ENCODE results near the gene SEMA3D. TPM values are rescaled to one million over a fixed set of nuclear protein-coding genes. Genes with fewer than 3 reads are reported as not detected.

The SEMA3D gene
- polyA plus RNA-seq, 1 experiment: 7.4 TPM

DNA sequence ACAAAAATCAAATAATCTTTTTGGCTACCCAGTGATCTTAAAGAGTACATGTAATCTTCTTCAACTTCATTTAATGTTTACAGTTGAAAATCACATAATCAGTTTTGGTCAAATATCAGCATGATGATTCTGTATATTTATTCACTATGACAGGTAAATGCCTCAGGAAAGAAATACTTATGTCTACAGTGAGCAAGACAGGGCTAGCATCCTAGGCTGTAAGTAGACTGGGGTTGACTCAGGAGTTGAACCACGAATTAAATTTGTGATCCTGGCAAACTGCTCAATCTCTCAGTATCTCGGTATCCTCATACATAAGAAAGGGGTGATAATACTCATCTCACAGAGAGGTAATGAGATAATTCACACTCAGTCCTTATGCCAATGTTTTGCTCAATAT lies 71.8 kb downstream of the SEMA3D start:
- CTCF ChIA-PET: no interaction called here
- POLR2A ChIA-PET: no interaction called here
- DNase-seq (ENCODE audit: low read depth, low spot score): no peak
- TF ChIP-seq, protein P1, sequence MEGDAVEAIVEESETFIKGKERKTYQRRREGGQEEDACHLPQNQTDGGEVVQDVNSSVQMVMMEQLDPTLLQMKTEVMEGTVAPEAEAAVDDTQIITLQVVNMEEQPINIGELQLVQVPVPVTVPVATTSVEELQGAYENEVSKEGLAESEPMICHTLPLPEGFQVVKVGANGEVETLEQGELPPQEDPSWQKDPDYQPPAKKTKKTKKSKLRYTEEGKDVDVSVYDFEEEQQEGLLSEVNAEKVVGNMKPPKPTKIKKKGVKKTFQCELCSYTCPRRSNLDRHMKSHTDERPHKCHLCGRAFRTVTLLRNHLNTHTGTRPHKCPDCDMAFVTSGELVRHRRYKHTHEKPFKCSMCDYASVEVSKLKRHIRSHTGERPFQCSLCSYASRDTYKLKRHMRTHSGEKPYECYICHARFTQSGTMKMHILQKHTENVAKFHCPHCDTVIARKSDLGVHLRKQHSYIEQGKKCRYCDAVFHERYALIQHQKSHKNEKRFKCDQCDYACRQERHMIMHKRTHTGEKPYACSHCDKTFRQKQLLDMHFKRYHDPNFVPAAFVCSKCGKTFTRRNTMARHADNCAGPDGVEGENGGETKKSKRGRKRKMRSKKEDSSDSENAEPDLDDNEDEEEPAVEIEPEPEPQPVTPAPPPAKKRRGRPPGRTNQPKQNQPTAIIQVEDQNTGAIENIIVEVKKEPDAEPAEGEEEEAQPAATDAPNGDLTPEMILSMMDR (IDR thresholded peaks at IDR 0.05; ENCODE audit: low read depth, low read length): no peak
- Histone ChIP-seq H3K27me3 (ENCODE audit: control insufficient read depth, insufficient read depth, low read length) (no peaks in the 10 kb centered on the region), H3K27ac (ENCODE audit: low read depth, low read length) (no peak overlapping the region), H3K4me3 (ENCODE audit: low read depth, low read length) (no peak overlapping the region), H3K9me3 (ENCODE audit: control insufficient read depth, insufficient read depth, low read length) (no peaks in the 10 kb centered on the region)

DNA sequence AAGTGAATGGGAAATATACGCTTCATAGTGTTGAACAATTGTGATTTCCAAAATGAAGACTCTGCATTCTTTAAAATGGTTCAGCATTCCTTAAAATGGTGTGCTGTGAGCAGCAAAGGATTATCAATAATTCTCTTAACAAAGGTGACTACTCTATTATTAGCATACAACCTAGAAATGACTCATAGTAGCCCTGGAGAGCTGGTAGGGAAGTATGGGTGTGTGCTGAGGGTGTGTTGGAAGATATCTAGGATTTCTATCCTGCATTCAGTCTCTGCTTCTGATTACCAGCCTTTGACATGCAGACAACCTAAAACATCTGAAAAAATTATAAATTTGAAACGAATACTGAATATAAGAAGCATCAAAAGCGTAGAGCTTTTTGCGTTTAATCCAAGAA lies 72.5 kb downstream of the SEMA3D start:
- ChIA-PET CTCF (interaction anchor here (0.7 kb wide), 1 partner anchor 14 kb away, joined by 3 read pairs; no protein-coding TSS in a partner anchor), POLR2A (no interaction called here)
- Histone ChIP-seq H3K4me3 (ENCODE audit: low read depth, low read length) (no peak overlapping the region), H3K27ac (ENCODE audit: low read depth, low read length) (no peak overlapping the region), H3K9me3 (ENCODE audit: control insufficient read depth, insufficient read depth, low read length) (no peaks in the 10 kb centered on the region), H3K27me3 (ENCODE audit: control insufficient read depth, insufficient read depth, low read length) (no peaks in the 10 kb centered on the region)
- no peak for DNase-seq (ENCODE audit: low read depth, low spot score)
- TF ChIP-seq, protein P1 (IDR thresholded peaks at IDR 0.05; ENCODE audit: low read depth, low read length): no peak

DNA sequence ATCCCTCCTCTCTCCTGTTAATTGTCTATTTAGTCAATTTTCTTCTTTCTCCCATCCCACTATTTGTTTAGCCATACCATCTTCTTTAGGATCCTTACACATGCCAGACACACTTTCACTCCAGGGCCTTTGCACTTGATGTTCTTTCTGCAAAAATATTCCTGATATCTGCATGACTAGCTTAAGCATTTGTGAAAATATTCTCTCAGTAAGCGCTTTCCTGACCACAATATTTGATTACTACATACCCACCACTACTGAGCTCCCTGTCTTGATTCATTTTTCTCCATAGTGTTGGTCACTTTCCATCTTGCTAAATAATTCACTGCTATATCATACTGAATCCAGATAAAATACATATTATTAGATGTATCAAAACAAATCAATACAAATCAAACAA lies 75.1 kb downstream of the SEMA3D start:
- ChIA-PET POLR2A (no interaction called here), CTCF (interaction anchor here (1.2 kb wide), 1 partner anchor 71 kb away, joined by 3 read pairs; no protein-coding TSS in a partner anchor)
- TF ChIP-seq, protein P1 (IDR thresholded peaks at IDR 0.05; ENCODE audit: low read depth, low read length): no peak
- Histone ChIP-seq H3K27ac (ENCODE audit: low read depth, low read length) (no peak overlapping the region), H3K9me3 (ENCODE audit: control insufficient read depth, insufficient read depth, low read length) (no peaks in the 10 kb centered on the region), H3K27me3 (ENCODE audit: control insufficient read depth, insufficient read depth, low read length) (no peaks in the 10 kb centered on the region), H3K4me3 (ENCODE audit: low read depth, low read length) (no peak overlapping the region)
- no peak for DNase-seq (ENCODE audit: low read depth, low spot score)

DNA sequence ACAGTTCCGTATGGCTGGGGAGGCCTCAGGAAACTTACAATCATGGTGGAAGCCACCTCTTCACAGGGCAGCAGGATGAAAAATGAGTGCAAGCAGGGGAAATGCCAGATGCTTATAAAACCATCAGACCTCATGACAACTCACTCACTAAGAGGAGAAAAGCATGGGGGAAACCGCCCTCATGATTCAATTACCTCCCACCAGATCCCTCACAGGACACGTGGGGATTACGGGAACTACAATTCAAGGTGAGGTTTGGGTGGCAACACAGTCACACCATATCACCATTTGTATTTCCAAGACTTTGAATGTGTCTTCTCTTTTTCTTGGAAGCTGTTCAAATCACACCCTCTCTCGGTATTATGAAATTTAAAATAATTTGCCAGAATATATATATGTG lies 80.1 kb downstream of the SEMA3D start:
- CTCF ChIA-PET: no interaction called here
- POLR2A ChIA-PET: no interaction called here
- TF ChIP-seq, protein P1 (IDR thresholded peaks at IDR 0.05; ENCODE audit: low read depth, low read length): no peak
- H3K9me3 ChIP-seq (ENCODE audit: control insufficient read depth, insufficient read depth, low read length): no peaks in the 10 kb centered on the region
- no peak overlapping the region for H3K4me3 ChIP-seq (ENCODE audit: low read depth, low read length)
- no peak overlapping the region for H3K27ac ChIP-seq (ENCODE audit: low read depth, low read length)
- no peaks in the 10 kb centered on the region for H3K27me3 ChIP-seq (ENCODE audit: control insufficient read depth, insufficient read depth, low read length)
- no peak for DNase-seq (ENCODE audit: low read depth, low spot score)

DNA sequence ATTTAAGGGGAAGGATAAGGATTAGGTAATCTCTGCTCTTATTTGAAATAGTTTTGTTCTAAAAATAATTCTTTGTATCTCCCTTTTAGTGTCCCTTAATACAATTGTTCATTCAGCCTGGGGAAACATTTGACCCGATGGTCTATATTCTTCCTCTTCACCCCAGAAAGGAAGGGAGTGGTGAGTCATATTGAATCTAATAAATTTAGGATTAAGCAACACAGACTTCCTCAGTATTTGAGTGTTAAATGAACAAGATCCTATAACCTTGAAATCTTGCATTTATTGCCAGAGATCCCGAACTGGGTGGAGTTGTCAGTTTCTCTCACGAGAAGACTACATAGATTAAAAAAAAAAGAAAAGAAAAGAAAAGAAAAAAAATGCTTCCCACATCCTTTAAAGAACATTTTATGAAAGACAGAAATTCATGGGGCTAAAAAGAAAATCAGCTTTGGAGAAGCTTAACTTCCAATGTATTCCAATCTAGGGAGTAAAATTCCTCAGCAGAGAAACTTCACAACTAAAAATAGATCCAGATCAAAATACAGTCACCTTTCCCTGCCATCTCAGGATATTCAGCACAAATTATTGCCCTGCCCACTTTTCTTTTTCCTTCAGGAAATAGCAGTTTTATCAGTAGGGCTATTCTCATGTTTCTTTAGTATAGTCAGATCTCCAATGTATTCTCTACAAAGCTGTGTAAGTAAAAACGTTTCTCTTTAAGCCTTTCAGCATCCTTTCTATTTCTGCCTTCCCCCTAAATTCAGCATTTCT lies 82.2 kb downstream of the SEMA3D start:
- CTCF ChIA-PET: interaction anchor here (1.4 kb wide), 1 partner anchor 63 kb away, joined by 4 read pairs; no protein-coding TSS in a partner anchor
- POLR2A ChIA-PET: no interaction called here
- H3K9me3 ChIP-seq (ENCODE audit: control insufficient read depth, insufficient read depth, low read length): no peaks in the 10 kb centered on the region
- H3K27ac ChIP-seq (ENCODE audit: low read depth, low read length): no peak overlapping the region
- no peak overlapping the region for H3K4me3 ChIP-seq (ENCODE audit: low read depth, low read length)
- TF ChIP-seq, protein P1 (IDR thresholded peaks at IDR 0.05; ENCODE audit: low read depth, low read length): no peak
- no peaks in the 10 kb centered on the region for H3K27me3 ChIP-seq (ENCODE audit: control insufficient read depth, insufficient read depth, low read length)
- DNase-seq (ENCODE audit: low read depth, low spot score): no peak

Measured in AG04450 (cell line).